Skeletal muscle cell (primary cell): Measurements from ENCODE around the gene UBE2D2.
"Not testable (repeated sequence)": the region's sequence is repeated elsewhere in the genome, so short reads cannot be mapped to it uniquely, and the experiment has no call there.

ENCODE experiments used
- DNase-seq: peaks from one replicate; pipeline ENCODE4 v3.0.0-alpha.2; 2010; ENCODE audit warnings: low read depth
- H3K4me3 ChIP-seq: 2 replicates; pipeline ENCODE4 v1.5.1; 2011; ENCODE audit warnings: low read depth, mild to moderate bottlenecking, control low read depth, low read length, moderate library complexity

Gene UBE2D2

DNA sequence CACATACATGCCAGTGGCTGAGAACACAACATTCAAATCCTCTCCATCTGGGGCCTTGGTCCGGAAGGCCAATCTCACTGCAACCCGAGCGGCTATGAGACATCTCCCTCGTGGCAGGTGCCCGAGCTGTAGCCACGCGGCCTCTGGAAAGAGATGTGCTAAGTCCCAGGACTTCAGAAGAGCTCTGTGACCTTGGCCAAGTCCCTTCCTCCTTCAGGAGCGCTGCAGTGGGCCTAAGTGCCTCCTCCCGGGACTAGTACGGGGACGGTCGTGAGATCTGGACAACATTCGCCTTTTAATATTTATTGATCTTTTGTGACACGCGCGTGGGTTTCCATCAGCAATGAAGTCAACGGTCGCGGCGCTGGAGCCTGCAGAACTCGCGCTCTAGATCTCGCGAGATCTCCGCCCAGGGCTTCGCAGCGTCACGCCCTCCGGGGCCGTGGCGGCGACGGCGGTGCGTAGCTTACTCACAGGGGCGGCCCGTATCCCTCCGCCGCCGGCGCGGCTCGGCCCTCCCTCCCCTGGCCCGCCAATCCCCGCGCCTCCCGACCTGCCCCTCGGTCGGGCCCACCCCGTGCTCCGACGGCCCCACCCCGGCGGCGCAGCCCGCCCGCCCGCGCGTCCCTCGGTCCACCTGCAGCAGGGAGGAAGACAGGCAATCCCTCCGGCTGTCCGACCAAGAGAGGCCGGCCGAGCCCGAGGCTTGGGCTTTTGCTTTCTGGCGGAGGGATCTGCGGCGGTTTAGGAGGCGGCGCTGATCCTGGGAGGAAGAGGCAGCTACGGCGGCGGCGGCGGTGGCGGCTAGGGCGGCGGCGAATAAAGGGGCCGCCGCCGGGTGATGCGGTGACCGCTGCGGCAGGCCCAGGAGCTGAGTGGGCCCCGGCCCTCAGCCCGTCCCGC, at the start of gene UBE2D2:
Gene UBE2D2, plus strand, starts transcription at position 588 of the 903 bp plus-strand sequence. CDS start 453 bp downstream, outside the sequence.
- DNase-seq = peak; percentile 98
- H3K4me3 ChIP-seq = peak within 1 kb of the TSS; percentile 75

DNA sequence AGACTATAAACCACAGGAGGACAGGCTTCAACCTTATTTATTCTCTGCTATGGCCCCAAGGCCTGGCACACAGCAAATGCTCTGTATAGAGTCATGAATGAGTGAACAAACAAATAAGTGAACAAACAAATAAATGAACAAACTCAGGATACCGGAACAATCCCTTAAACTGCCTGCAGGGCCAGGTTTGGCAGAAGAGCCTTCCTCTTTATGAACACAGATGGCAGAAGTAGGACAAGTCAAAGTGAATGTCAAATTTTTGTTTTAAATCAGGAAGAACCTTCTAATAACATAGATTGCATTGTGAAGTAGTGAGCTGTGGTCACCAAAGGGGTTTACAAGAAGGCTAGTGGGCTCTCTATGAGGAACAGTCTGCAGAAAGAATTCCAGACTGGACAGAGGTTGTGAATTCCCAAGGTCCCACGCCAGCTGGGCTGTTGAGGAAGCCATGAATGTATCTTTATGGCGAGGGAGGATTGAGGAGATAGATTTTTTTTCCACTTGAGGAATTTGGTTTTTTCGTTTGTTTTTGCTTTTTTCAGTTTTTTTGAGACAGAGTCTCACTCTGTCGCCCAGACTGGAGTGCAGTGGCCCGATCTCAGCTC, 48.3 kb upstream of the UBE2D2 start:
- DNase-seq = no peak
- H3K4me3 ChIP-seq = no peak overlapping the region

DNA sequence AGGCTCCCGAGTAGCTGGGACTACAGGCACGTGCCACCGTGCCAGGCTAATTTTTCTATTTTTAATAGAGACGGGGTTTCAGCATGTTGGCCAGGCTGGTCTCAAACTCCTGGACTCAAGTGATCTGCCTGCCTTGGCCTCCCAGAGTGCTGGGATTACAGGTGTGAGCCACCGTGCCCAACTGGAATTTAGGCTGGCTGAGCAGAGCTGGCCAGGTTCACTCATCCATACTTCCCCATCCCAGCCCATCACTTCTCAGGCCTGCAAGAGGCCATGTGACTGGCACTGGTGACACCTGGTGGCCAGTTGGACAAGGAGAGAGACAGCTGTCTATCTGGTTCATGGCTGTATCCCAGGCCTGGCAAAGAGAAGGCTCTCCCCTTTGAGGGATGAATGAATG, 47.7 kb upstream of the UBE2D2 start:
- DNase-seq = peak; percentile 31

DNA sequence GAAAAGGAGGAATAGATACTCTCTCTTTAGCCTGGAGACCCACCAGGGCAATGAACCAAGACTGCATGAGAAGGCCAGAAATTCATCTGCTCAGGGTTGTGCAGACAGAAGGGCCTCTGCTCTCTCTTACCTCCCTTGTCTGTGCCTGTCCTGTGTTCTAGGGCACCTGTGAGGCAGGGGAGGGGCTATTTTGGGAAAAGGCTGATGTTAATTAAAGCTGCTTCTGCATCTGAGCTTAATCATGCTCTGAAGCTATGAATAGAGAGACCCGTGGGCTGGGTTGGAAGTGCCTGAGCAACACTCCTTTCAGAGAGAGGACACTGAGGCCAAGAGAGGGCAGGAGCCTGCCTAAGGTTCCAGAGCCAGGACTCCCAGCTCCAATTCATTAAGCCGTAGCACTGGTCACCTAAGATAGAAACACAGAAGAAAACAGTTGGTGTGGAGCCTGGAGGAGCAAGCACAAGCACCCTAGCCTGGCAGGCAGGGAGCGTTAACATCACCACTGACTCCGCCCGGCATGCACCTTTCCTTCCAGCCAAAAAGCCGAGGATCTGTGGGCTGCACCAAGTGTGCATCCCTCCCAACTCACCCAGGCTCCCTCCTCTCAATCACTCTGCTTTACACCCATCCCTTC, 47.2 kb upstream of the UBE2D2 start:
- no peak for DNase-seq
- H3K4me3 ChIP-seq = no peak overlapping the region

More for the DNA sequence above, 47.7 kb upstream of the UBE2D2 start:
- not testable (repeated sequence) for H3K4me3 ChIP-seq

DNA sequence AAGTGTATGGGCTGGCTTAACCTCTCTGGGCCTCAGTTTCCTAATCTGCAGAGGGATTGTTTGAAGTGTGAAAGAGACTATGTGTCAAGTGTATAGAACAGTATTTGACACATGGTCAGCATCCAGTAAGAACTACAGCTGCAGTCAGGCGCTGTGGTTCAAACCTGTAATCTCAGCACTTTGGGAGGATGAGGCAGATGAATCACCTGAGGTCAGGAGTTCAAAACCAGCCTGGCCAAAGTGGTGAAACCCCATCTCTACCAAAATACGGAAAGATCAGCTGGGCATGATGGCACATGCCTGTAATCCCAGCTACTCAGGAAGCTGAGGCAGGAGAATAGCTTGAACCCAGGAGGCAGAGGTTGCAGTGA, 46.7 kb upstream of the UBE2D2 start:
- DNase-seq = no peak
- no peak overlapping the region for H3K4me3 ChIP-seq

DNA sequence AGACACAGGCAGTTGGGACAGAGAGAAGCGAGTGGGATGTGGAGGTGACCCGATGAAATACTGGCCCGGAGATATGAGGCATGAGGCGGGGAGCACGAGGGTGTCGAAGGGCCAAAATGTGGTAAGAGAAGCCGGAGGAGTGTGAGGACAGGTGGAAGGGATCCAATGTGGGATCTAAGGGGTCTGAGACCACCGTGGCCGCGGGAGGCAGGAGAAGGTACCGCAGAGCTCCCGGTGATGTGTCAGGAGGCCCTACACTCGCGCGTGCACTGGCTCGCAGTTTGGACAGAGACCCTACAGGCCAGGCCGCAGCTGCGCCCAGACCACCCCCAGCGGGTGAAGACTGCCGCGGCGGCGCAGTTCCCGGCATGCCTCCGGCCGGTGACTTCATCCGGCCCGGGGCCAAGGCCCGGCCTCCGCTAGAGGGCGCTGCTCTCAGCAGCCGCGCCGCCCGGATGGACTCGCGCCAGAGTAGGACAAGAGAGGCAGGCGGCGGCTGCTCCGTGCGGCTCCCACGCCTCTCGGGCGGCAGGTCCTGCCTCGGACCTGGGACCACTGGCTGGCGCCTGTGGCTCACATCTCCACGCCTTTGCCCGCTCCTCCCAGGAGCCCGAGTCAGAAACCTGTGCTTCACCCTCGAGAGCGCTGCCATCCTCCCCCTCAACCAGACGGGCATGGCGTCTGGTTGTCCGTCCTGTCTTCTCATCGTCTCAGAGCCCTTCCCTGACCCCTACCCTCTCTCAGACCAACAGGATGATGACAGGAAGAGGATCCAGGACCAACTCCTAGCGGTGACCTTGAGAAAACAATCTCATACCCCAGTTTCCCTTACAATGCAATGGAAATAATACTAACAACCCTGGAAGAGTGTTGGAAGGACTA, 43.2 kb upstream of the UBE2D2 start:
- DNase-seq = peak; percentile 33
- peak overlapping the region; percentile 53 for H3K4me3 ChIP-seq

DNA sequence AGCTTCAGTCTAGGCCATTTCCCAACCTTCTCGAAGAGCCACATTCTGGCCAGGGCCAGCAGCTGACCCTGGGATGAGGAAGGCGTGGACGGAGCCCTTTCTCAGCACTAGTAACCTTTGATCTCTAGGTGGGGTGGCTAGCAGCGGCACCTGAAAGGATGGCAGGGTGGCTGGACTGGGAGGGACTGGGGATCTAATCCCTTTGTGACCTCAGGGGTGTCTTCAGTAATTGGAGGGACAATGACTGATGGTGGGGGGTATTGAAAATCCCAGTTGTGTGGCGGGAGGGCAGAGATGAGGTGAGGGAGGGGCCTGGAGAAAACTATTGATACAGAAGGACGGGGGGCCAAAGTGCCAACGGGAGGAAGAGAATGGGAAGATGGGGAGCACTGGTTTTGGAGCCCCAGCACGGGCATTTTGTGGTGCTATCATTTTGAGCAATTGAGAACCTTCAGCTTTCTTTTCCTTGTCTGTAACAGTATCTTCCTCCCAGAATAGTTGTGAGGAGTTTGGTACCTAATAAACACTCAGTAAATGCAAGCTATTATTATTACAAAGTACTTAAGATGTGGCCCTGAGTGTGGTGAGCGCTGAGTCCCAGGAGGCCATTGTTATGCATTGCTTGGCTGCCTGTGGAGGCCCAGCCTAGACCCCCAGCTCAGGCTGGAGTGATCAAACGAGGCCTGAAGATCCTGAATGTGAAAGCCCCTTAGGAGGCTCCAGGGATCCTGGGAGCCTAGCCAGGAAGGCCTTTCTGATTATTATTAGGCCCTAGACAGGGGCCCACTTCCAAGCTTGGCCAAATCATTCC, 37.3 kb upstream of the UBE2D2 start:
- no peak overlapping the region for H3K4me3 ChIP-seq
- DNase-seq = peak; percentile 37

DNA sequence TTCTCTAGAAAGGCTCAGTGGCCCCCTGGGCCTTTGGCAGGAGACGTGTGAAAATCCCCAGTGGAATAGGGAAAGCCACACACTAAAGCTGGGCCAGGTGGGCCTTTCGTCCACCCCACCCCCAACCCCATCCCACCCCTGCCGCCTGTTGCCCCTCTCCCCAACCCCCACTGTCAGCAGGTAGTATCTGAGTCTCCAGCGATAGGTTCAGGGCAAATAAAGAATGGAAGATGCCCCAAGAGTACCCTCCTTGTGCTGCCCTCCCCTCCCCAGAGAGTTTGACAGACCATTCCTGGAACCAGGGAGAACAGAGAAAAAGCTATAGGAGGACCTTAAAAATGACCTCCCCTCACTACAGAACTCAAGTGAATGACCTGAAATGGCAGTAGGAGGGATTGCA, 36.7 kb upstream of the UBE2D2 start:
- no peak overlapping the region for H3K4me3 ChIP-seq
- no peak for DNase-seq

DNA sequence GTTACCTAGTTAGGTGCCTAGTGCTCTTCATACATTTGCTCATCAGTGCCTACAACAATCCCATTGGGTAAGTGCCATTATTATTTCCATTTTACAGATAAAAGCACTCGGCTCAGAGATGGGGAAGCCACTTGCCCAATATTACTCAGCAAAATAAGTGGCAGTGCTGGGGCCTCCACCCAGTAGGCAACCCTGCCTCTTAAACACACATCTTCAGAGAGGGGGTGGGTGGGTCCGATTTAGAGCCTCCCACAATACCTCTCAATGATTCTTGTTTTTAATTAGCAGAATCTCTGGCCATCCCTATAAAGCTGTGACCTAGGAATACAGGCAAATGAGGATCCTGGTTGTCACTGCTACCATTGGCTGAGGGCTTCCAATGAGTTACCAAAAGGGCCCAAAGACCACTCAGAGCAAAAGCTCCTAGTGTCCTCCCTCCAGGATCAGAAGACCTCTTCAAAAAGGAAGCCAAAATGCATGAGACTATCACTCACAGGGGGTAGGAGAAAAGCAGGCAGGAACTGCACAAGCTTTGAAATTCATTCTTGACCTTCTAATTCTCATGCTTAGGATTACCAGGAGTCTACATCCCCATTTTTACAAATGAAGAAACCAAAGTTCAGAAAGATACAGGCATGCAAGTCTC, 36.1 kb upstream of the UBE2D2 start:
- H3K4me3 ChIP-seq = no peak overlapping the region
- DNase-seq = no peak

DNA sequence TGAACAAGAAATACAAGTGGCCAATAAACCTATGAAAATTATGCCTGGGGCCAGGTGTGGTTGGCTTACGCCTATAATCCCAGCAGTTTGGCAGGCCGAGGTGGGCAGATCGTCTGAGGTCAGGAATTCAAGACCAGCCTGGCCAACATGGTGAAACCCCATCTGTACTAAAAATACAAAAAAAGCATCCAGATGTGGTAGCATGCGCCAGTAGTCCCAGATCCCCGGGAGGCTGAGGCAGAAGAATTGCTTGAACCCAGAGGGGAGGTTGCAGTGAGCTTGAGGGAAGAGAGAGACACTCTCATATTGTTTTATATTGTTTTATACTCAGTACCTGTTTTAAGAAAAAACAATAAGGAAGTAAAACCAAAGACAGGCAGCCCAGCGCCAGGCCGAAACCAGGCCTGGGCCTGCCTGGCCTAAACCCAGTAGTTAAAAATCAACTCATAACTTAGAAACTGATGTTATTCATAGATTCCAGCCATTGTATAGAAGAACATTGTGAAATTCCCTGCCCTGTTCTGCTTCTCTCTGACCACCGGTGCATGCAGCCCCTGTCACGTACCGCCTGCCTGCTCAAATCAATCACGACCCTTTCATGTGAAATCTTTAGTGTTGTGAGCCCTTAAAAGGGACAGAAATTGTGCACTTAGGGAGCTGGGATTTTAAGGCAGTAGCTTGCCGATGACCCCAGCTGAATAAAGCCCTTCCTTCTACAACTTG, 35.4 kb upstream of the UBE2D2 start:
- DNase-seq, H3K4me3 ChIP-seq: not testable (repeated sequence)

DNA sequence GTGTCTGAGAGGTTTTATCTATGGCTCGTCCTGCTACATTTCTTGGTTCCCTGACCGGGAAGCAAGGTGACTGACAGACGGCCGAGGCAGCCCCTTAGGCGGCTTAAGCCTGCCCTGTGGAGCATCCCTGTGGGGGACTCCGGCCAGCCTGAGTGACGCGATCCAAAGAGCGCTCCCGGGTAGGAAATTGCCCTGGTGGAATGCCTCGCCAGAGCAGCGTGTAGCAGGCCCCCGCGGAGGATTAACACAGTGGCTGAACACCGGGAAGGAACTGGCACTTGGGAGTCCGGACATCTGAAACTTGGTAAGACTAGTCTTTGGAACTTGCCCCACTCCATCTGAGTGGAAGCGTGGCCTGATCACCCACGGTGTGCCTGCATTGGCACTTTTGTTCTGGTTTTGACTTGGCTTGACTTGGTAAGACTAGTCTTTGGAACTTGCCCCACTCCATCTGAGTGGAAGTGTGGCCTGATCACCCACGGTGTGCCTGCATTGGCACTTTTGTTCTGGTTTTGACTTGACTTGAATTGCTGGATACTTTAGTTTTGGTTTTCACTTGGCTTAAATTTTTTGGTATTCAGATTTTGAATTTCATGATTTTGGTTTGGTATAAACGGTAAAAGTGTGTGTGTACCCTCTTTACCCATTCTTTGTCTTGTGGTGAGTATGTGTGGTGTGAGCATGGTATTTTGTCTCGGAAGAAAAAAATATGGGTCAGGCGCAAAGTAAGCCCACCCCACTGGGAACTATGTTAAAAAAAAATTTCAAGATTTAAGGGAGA, 34.6 kb upstream of the UBE2D2 start:
- H3K4me3 ChIP-seq, DNase-seq: not testable (repeated sequence)

DNA sequence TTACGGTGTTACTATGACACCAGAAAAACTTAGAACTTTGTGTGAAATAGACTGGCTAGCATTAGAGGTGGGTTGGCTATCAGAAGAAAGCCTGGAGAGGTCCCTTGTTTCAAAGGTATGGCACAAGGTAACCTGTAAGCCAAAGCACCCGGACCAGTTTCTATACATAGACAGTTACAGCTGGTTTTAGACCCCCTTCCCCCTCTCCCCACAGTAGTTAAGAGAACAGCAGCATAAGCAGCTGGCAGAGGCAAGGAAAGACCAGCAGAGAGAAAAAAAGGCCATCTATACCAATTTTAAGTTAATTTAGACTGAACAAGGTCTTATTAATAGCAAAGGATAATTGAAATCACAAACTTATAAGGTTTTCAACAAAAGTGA, 34.1 kb upstream of the UBE2D2 start:
- not testable (repeated sequence) for DNase-seq, H3K4me3 ChIP-seq

DNA sequence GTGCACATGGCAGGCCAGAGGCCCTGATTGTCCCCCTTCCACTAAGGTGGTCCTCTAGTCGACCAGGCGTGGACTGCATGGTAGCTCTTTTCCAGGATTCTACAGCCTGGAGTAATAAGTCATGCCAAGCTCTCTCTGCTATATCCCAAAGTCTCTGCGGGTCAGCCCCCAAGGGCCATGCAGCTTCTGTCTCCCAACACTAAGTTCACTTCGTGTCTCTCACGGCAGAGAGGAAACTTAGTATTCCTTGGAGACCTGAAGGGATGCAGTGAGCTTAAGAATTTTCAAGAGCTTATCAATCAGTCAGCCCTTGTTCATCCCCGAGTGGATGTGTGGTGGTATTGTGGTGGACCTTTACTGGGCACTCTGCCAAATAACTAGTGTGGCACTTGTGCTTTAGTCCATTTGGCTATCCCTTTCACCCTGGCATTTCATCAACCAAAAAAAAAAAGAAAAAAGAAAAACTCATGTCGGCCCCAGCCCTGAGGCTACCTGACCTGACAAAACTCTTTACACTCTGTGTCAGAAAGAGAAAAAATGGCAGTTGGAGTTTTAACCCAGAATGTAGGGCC, 33.2 kb upstream of the UBE2D2 start:
- H3K4me3 ChIP-seq, DNase-seq: not testable (repeated sequence)

DNA sequence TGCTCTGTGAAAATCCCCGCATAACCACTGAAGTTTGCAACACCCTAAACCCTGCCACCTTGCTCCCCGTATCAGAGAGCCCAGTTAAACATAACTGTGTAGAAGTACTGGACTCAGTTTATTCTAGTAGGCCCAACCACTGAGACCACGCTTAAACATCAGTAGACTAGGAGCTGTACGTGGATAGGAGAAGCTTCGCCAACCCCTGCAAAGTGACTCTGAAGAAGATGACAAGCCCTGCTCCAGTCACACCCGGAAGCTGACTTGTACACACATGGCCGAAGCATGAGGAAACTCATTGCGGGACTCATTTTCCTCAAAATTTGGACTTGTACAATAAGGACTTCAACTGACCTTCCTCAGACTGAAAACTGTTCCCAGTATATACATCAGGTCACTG, 32.4 kb upstream of the UBE2D2 start:
- DNase-seq, H3K4me3 ChIP-seq: not testable (repeated sequence)

DNA sequence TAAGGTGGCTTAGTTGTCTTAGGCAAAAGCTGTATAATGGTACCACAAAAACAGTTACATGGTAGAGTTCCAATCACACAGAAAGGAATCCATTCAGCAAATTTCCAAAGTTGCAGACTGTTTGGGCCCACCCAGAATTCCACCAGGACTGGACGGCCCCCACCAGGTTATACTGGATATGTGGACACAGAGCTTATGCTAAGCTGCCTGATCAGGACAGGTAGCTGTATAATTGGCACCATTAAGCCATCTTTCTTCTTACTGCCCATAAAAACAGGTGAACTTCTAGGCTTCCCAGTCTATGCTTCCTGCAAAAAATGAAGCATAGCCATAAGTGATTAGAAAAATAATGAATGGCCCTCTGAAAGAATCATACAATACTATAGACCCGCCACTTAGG, 31.1 kb upstream of the UBE2D2 start:
- not testable (repeated sequence) for H3K4me3 ChIP-seq, DNase-seq

DNA sequence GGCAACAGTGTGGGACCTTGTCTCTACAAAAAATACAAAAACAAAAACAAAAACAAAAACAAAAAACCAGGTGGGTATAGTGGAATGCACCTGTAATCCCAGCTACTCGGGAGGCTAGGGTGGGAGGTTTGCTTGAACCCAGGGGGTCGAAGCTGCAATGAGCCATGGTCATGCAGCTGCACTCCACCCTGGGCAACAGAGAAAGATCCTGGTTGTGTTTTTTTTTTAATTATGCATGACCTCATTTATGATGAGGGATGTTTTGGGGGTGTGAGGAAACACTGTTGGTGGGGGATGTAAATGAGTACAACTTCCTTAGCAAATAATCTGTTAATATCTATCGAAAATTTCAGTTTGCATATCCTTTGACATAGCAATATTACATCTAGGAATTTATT, 29.4 kb upstream of the UBE2D2 start:
- no peak for DNase-seq
- no peak overlapping the region for H3K4me3 ChIP-seq
